ENCODE results near the gene BIN1. TPM values are rescaled to one million over a fixed set of nuclear protein-coding genes. Genes with fewer than 3 reads are reported as not detected.

Gene BIN1
- polyA plus RNA-seq, 1 donor from 2014 or later, result 61.9 TPM

- Histone ChIP-seq H3K9ac (ENCODE audit: low read length) (no peak overlapping the region), H3K9me2 (ENCODE audit: insufficient read depth, low read length) (no peaks in the 10 kb centered on the region), H4K20me1 (ENCODE audit: insufficient read depth) (no peaks in the 10 kb centered on the region), H3K4me3 (ENCODE audit: low read length) (no peak overlapping the region), H2AFZ (ENCODE audit: low read depth, low read length) (no peak overlapping the region), H3K9me3 (ENCODE audit: low read length) (no peaks in the 10 kb centered on the region), H3K27ac (ENCODE audit: low read length) (no peak overlapping the region), H3K79me2 (replicated peaks; ENCODE audit: insufficient read depth, low read length) (no peaks in the 10 kb centered on the region), H3K36me3 (ENCODE audit: insufficient read depth, low read length) (no peaks in the 10 kb centered on the region), H3F3A (ENCODE audit: insufficient read depth, low read length, poor library complexity, severe bottlenecking) (no peaks in the 10 kb centered on the region), H3K4me2 (ENCODE audit: low read length) (no peak overlapping the region), H3K27me3 (ENCODE audit: insufficient read depth, low read depth, low read length) (no peaks in the 10 kb centered on the region)
- TF ChIP-seq SMC3 (conservative IDR thresholded peaks at IDR 0.05; ENCODE audit: poor library complexity) (no peak), MXI1 (conservative IDR thresholded peaks at IDR 0.05; ENCODE audit: poor library complexity, severe bottlenecking) (no peak), CTCF (IDR thresholded peaks at IDR 0.05; ENCODE audit: poor library complexity, severe bottlenecking) (no peak), RAD21 (conservative IDR thresholded peaks at IDR 0.05) (no peak), POLR2AphosphoS5 (IDR thresholded peaks at IDR 0.05) (no peak), EZH2 (IDR thresholded peaks at IDR 0.05; ENCODE audit: borderline replicate concordance, insufficient read depth, low read length, poor library complexity, severe bottlenecking) (no peak), EP300 (conservative IDR thresholded peaks at IDR 0.05; ENCODE audit: poor library complexity, severe bottlenecking) (no peak)
Observed at GRCh38 chr2:127051116-127052056, 55.6 kb downstream of the BIN1 start.

GRCh38 chr2:127050803-127051115 lies 56.2 kb downstream of the BIN1 start:
- no peaks in the 10 kb centered on the region for H3K36me3 ChIP-seq (ENCODE audit: insufficient read depth, low read length)
- no peak overlapping the region for H3K4me3 ChIP-seq (ENCODE audit: low read length)
- TF ChIP-seq POLR2AphosphoS5 (IDR thresholded peaks at IDR 0.05), result no peak
- TF ChIP-seq CTCF (IDR thresholded peaks at IDR 0.05; ENCODE audit: poor library complexity, severe bottlenecking), result no peak
- TF ChIP-seq MXI1 (conservative IDR thresholded peaks at IDR 0.05; ENCODE audit: poor library complexity, severe bottlenecking), result no peak
- no peak for TF ChIP-seq EP300 (conservative IDR thresholded peaks at IDR 0.05; ENCODE audit: poor library complexity, severe bottlenecking)
- TF ChIP-seq REST (IDR thresholded peaks at IDR 0.05; ENCODE audit: borderline replicate concordance), result no peak
- no peak for TF ChIP-seq EZH2 (IDR thresholded peaks at IDR 0.05; ENCODE audit: borderline replicate concordance, insufficient read depth, low read length, poor library complexity, severe bottlenecking)
- no peak for TF ChIP-seq TAF1 (IDR thresholded peaks at IDR 0.05; ENCODE audit: low read depth)
- TF ChIP-seq RAD21 (conservative IDR thresholded peaks at IDR 0.05), result no peak
- no peak for TF ChIP-seq SMC3 (conservative IDR thresholded peaks at IDR 0.05; ENCODE audit: poor library complexity)
- no peaks in the 10 kb centered on the region for H3K79me2 ChIP-seq (replicated peaks; ENCODE audit: insufficient read depth, low read length)
- no peak overlapping the region for H2AFZ ChIP-seq (ENCODE audit: low read depth, low read length)
- no peaks in the 10 kb centered on the region for H3K27me3 ChIP-seq (ENCODE audit: insufficient read depth, low read depth, low read length)
- no peaks in the 10 kb centered on the region for H3K9me3 ChIP-seq (ENCODE audit: low read length)
- H3K4me2 ChIP-seq (ENCODE audit: low read length), result no peak overlapping the region
- H4K20me1 ChIP-seq (ENCODE audit: insufficient read depth), result no peaks in the 10 kb centered on the region
- H3K27ac ChIP-seq (ENCODE audit: low read length), result no peak overlapping the region
- H3K9me2 ChIP-seq (ENCODE audit: insufficient read depth, low read length), result no peaks in the 10 kb centered on the region
- H3K9ac ChIP-seq (ENCODE audit: low read length), result no peak overlapping the region
- no peaks in the 10 kb centered on the region for H3F3A ChIP-seq (ENCODE audit: insufficient read depth, low read length, poor library complexity, severe bottlenecking)
